Measurements from ENCODE around the gene ZNF782.
"Not testable (repeated sequence)": the region's sequence is repeated elsewhere in the genome, so short reads cannot be mapped to it uniquely, and the experiment has no call there.

Gene ZNF782

GRCh38 chr9:96853781-96854650 lies at the start of gene ZNF782:
ZNF782 (minus strand) TSS chr9:96854514; CDS start chr9:96851961, 2,553 bp downstream.
- no peak for FAIRE-seq

- not testable (repeated sequence) for FAIRE-seq
These were observed 45.7 kb upstream of the ZNF782 start for GRCh38 chr9:96900010-96900409.

GRCh38 chr9:96892131-96892530 lies 37.8 kb upstream of the ZNF782 start:
- FAIRE-seq = no peak

DNA sequence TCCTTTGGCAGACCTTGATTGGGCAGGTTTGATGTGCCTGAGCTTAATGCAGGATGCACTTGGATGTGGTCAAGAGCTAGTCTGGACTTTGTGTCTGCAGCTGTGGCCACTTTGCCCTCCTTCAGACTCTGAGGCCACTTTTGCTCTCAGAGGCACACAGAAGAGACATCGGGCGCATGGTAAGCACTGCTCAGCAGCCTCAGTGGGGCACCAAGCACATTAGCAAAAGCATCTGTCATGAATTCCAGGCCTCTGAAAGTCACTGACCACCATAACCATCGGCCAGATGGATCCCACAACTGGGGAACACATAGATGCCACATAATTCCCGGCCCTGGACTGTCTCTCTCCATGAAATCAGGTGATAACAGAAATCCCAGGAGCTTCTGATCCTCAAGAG lies 34.3 kb upstream of the ZNF782 start:
- no peak for FAIRE-seq

DNA sequence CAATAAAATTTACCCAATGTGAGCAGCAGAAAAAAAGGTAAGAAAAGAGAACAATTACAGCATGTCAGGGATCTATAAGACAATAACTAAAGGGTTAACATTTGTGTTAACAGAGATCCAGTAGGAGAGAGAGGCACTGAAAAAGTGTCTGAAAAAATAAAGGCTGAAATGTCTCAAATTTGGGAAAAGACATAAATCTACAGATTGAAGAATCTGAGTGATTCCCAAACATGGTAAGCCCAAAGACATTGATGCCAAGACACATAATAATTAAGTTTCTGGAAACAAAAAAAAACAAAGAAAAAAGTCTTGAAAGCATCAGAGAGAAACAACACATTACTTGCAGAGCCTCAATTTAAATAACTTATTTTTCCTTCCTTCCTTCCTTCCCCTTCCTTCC lies 31.1 kb upstream of the ZNF782 start:
- FAIRE-seq = no peak

- no peak for FAIRE-seq
These were observed 30.1 kb upstream of the ZNF782 start for GRCh38 chr9:96884443-96884842.

GRCh38 chr9:96883922-96884321 lies 29.6 kb upstream of the ZNF782 start:
- FAIRE-seq = no peak

GRCh38 chr9:96877269-96877668 lies 23.0 kb upstream of the ZNF782 start:
- no peak for FAIRE-seq

GRCh38 chr9:96875461-96876142 lies 21.3 kb upstream of the ZNF782 start:
- FAIRE-seq = no peak

DNA sequence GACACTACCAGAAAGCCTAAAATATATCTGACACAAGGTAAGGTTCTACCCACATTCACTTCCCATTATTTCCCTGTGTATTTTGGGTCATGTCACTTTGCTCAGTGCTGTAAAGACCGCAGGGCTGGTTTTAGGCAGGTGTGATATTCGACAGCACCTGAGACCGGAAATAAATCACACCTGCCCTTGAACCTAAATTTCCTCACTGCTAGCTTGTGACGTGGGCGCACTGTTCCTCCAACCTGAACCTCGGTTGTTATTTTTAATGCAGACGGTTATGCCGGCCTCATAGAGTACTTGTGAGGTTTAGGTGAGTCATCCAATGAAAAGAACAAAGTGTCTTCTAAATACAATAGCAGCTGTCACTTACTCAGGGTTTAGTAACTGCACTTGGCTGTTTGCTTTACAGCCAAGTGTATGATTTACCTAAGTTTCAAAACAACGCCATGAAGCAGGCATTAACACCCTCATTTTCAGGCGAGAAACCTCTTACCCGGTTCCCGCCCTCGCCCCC lies 20.7 kb upstream of the ZNF782 start:
- peak; percentile 5 for FAIRE-seq

DNA sequence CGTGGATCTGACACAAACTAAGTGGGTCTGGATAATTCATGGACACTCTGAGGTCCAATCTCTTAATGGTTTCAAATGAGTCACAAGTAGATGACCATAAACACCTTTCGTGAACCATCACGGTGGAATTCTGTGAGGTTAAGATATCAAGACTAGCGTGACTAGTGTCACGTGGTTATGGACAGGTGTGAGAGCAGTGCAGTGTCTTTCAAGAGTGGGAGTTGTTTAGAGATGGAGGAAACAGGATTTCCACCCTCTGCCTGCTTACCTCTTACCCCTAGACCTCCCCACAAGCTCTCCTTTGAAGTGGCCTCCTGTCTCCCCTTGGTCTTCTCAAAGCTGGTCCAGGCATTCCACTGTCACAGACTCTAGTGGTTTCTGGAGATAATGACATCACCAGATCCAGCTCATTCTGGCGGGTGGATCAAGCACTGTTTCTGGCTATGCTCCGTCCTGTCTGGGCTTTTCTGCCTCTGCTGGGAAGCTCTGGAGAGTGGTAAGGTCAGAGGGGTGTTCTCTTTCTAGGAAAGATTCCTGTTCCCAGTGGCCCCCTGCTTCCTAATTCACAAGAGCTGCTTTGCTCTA lies 20.0 kb upstream of the ZNF782 start:
- FAIRE-seq = no peak

- FAIRE-seq = no peak
These were observed 16.9 kb upstream of the ZNF782 start for GRCh38 chr9:96871176-96871575.

DNA sequence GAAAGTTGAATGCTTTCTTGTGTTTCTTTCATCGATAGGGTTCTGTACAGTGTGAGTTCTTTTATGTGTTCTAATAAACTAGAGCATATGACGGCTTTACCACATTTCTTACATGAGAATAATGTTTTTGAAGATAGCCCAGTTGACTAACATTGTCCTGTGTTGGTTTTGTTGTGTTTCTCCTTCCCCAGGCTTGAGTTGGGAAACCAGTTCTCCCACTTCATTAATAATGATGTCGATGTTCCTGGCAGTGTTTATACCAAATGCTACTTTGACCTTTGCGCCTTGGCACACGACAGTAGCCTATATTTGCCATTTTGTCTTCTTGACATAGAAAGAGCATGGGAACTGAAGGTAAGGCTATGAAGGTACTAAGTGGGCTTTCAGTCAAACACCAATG lies 14.4 kb upstream of the ZNF782 start:
- FAIRE-seq = no peak

DNA sequence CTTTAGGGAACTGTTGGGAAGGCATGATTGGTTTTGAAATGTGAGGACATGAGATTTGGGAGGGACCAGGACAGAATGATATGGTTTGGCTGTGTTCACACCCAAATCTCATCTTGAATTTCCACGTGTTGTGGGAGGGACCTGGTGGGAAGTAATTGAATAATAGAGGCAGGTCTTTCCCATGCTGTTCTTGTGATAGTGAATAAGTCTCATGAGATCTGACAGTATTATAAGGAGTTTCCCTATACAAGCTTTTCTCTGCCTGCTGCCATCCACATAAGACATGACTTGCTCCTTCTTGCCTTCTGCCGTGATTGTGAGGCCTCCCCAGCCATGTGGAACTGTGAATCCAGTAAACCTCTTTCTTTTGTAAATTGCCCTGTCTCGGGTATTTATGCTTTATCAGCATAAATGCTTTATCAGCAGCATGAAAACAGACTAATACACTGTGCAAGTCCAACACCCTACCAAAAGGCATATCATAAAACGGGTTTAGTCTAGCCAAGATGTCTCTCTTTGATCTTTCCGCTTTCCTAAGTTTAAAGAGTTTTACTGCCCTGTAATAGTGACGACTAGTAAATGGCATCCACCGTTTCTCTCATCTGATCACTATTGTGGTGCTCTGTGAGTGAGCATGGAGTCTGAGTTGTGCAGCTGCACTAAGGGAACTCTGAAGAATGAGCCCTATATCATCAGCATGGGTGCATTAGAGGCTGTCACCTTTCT lies 12.9 kb upstream of the ZNF782 start:
- FAIRE-seq = no peak

DNA sequence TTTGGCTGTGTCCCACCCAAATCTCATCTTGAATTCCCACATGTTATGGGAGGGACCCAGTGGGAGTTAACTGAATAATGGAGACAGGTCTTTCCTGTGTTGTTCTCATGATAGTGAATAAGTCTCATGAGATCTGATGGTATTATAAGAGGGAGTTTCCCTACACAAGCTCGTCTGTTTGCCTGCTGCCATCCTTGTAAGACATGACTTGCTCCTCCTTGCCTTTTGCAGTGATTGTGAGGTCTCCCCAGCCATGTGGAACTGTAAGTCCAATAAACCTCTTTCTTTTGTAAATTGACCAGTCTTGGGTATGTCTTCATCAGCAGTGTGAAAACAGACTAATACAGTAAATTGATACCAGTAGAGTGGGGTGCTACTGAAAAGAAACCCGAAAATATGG lies 10.9 kb upstream of the ZNF782 start:
- not testable (repeated sequence) for FAIRE-seq

- no peak for FAIRE-seq
These were observed 5.3 kb upstream of the ZNF782 start for GRCh38 chr9:96859461-96860198.

DNA sequence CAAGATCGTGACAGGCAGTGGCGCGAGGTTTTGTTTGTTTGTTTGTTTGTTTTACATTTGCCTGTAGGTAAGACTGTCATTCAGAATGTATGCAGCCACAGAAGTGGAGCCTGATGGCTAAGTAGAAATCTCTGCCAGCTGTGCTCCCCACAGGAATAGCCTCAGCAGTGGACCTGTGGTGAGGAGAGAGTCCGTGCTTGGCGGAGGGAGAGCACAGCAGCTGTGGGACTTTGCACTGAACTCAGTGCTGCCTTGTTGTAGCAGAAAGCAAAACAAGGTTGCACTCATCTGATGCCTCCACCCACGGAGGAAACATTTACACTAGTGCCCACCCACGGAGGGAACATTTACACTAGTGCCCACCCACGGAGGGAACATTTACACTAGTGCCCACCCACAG lies 4.4 kb upstream of the ZNF782 start:
- no peak for FAIRE-seq

DNA sequence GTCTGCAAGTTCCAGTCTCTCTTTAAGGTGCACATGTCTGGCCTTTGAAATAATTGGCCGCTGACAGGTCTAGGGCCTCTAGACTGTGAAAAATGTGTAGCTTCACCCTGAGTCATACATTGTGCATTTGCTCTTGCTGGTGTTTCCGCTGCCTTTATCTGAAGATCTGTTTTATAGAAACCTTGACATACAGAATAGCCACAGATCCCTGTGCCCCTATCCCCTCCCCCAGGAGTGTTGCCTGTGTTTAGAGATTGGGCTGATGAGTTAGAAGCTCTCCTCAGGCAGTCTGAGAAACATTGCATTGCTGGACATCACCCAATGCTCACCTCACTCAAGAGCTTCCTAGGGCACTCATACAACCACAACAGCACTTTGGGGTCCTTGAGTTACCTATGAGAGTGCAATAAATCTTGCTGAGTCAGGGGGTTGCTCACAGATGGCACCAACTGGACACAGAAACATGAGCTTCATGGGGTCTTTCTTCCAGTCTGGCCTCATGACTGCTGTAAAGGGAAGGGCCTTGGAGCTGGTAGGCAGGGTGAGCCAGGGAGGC lies 3.8 kb upstream of the ZNF782 start:
- FAIRE-seq = no peak

GRCh38 chr9:96856363-96857286 lies 2.3 kb upstream of the ZNF782 start:
- peak; percentile 86 for FAIRE-seq

- peak; percentile 58 for FAIRE-seq
These were observed 448 bp upstream of the ZNF782 start for GRCh38 chr9:96854651-96855273.
